H1 (cell line): ENCODE results near the gene CTNNA3. TPM values are rescaled to one million over a fixed set of nuclear protein-coding genes. Genes with fewer than 3 reads are reported as not detected.

Experiments used
- JUND ChIP-seq: IDR thresholded peaks from 2 replicates; pipeline ENCODE4 v1.6.1; 2011; ENCODE audit warnings: mild to moderate bottlenecking, improper control_type of control experiment, low read length
- polyA plus RNA-seq, 7 experiments: library from polyadenylated mRNA; depleted of rRNA in 3 of 7; stranded (reverse) in 5 of 7; unstranded in 2 of 7; fragments of >200 nt in 5 of 7; fragments of 200-250 nt in 2 of 7; gene quantifications; 1 replicate in 5 of 7; 2 replicates in 1 of 7; 4 replicates in 1 of 7; pipeline versions ENCODE4 v1.2.1 to v1.2.3, GENCODE V29; 2011 to 2013; ENCODE audit warnings: missing spikeins in 2 of 7, mixed read lengths in 2 of 7
- total RNA-seq: library from RNA; stranded (reverse); fragmentation: NEBNext Ultra II Directional; extraction: Animal tissue kit (Norgen Biotek cat#: 25700); gene quantifications from 2 replicates; pipeline ENCODE4 v1.2.1, GENCODE V29; 2021

CTNNA3 gene
- total and polyA plus RNA-seq, 2 of the 8 experiments (the other 6 are each of a cell fraction or from before 2014, with no cell fraction given): 1.3 to 1.5 TPM

DNA sequence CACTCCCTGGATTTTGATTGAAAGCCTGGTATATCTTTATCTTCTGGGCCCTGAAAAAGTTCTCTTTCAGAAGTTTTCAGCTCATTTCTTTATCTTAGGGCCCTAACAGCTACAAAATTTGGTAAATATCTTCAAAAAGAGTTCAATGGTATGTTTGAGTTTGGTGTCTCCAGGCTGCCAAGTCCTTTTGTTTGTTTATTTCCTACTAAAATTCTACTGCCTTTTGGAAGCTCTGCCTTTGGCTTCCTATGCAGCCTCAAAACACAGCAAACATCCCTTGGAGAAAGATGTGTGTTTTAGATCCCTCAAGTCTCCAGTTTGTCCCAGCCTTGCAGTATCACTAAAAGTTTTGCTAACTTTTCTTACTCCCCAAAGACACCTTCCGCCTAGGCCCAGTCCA, 623.3 kb downstream of the CTNNA3 start (continued):
- no peak for TF ChIP-seq JUND
